SHP77 treated with DMSO at 0.1 percent for 48 hours (cell line): Measurements from ENCODE around the gene CDKN2B-AS1.

Experiments
- DNase-seq: peaks from one replicate; lab custom pipeline; 2025; lab: John Stamatoyannopoulos, UW

Gene CDKN2B-AS1

DNA sequence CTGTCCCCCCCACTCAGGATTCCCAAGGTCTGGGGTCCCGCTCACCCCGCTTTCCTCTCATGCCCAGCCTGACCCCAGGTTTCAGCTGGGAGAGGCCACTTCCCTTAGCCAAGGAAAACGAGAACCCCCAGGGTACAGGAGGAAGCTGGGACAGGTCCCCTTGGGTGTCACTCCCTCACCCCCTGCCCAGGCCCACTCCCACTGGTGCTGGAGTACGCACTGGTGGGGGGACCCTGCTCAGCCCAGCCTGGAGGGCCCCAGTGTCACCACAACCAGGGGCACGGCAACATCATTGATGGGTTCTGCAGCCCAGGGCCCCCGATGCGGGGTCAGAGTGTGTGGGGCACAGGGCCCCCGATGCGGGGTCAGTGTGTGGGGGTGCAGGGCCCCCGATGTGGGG, 159.5 kb downstream of the CDKN2B-AS1 start:
- DNase-seq: no peak

DNA sequence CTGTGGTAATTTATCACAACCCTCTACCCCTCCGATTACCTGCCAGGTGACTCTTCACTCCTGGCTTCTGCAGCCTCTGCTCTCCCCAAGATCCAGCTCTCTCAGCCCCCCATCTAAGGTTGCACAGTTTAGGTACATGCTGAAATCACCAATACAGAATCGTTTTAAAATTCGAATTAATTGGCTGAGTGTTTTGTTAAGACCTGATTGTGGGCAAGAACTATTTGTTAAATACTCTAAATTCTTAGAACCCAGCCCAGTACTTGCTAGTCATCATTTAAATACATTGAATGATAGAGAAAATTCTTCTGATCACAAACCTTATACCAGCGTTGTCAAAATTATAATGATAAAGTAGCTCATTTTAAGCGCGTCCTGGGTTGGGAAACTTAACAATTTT, 162.0 kb downstream of the CDKN2B-AS1 start:
- DNase-seq: no peak

DNA sequence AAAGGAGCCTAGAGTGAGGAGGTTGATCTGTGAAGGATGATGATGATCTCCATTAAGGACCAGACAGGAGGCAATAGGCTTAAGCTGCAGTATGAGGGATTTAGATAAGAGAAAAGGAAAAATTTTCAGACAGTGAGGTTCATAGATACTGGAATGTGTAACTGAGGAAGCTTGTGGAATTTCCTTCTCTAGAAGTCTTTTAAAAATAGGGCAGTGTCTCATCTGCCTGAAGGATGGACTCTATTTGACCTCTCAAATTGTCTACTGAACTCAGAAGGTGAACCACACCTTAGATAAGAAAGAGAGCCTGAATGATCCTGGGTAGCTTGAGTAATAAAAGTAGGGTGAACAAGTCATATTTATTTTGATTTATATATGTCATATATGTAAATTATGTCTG, 162.7 kb downstream of the CDKN2B-AS1 start:
- no peak for DNase-seq

DNA sequence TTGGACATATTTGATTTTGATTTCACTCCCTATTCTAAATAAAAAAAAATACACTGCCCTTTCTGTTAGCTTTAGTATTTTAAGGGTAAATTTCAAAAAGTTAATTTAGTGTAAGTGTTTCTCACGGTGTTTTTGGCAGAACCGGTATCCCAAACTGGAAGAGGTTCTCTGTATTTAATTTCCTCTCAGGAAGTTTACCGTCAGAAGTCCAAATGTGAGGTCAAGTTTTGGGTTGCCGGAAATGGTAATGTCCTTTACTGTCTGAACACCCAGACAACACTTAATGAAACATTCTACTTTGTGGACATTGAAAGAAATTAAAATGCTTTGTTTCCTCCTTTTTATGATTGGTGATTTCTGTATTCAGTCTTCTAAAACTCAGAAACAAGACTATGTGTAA, 163.2 kb downstream of the CDKN2B-AS1 start:
- DNase-seq: no peak

DNA sequence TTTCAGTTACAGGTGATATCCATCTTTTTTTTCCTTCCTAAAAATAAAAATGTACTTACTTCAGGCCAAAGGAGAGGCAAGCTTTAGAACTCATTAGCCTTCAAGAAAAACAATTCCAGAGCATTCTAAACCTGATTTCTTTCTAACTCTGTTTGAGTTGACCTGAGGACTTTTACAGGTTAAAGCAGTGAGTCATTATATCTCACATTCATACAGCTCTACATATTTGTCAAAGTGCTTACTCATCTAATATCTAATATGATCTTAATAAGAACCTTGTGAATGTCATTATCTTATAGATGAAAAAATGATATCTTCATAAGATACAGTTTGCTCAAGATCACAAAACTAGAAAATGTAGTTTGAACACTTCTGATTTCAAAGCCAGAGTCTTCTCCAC, 163.7 kb downstream of the CDKN2B-AS1 start:
- DNase-seq: no peak

DNA sequence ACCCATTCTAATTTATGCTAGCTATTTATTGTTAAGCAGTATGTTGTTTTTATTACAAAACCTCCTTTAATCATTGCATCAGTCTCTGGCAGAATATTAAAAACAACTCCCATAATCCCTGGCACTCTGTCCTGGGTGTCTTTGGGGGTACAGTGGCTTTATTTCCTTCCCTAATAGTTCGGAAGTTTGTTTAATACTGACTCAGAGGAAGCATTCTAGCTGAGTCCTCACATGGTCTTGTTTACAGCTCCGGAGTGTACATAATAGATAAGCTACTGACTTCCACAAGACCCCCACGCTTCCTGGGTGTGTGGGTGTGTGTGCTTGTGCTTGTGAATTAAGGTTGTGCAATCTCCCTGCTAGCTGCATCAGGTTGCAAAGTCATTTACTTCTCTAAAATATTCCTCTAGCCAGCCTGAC, 164.3 kb downstream of the CDKN2B-AS1 start:
- no peak for DNase-seq

DNA sequence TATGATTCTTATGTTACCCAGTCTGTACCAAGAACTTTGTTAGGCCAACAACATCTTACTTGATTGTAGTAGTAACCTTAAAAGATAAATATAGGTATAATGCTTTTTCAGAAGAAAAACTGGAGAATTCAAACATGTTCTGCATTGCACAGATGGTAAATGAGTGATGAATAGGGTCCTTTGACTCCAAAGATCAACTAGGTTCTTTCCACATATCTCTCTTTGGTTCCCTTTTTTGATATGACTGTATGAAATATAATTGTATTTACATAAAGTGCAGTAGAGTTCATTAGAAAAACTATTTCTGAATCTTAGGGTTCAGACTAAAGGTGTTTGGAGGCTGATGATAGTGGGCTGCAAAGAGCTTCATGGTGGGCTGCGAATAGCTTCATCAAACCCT, 165.0 kb downstream of the CDKN2B-AS1 start:
- no peak for DNase-seq

DNA sequence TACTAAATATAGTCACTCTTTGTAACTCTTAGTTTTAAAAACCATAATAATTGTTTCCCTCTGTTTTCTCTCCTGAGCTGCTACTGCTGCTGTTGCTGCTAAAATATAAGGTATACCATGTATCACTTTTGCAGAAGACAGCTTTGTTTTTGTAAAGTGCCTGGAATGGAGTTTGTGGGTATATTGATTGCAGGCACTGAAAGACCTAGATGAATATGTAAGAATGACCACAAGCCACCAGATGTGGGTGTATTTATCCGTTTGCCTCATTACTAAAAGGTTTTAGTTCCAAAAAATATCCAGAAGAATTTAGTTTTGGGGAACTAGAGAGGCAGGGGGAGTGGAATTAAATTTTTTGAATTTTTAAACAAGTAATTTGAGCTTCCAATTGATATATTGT, 165.6 kb downstream of the CDKN2B-AS1 start:
- no peak for DNase-seq

DNA sequence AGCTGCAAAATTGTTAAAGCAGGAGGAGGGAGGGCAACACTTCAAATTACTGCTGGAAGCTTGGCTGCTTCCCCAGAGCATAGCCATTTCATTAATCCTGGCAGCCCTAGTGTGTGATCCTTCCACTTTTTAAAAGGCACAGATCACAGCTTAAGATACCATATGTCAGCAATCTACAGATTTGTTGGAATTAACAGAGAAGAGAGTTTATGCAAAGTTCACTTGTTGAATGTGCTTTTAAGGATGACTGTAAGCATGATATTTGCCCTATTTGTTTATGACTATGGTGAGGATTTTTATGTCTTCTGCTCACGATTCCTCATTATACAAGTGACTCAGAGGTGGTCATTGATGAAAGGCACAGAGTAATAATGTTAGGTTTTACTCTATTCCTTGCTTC, 170.6 kb downstream of the CDKN2B-AS1 start:
- DNase-seq: no peak

DNA sequence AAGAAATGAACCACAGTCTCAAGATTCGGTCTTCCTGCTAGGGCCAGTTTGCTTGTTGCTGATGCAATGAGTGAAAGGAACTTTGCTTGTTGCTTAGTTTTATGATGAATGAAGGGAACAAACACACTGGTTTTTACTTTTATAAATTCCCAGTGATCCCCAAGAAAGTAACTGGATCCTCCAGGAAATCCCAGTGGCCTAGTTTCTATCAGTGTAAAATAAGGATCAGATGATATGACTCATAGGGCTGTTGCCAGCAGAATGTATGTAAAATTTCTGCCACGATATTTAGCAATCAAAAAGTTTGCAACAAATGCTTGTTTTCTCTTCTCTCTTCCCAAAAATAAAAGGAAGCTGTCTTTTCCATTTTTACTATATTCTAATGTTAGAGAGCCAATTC, 174.7 kb downstream of the CDKN2B-AS1 start:
- DNase-seq: no peak

DNA sequence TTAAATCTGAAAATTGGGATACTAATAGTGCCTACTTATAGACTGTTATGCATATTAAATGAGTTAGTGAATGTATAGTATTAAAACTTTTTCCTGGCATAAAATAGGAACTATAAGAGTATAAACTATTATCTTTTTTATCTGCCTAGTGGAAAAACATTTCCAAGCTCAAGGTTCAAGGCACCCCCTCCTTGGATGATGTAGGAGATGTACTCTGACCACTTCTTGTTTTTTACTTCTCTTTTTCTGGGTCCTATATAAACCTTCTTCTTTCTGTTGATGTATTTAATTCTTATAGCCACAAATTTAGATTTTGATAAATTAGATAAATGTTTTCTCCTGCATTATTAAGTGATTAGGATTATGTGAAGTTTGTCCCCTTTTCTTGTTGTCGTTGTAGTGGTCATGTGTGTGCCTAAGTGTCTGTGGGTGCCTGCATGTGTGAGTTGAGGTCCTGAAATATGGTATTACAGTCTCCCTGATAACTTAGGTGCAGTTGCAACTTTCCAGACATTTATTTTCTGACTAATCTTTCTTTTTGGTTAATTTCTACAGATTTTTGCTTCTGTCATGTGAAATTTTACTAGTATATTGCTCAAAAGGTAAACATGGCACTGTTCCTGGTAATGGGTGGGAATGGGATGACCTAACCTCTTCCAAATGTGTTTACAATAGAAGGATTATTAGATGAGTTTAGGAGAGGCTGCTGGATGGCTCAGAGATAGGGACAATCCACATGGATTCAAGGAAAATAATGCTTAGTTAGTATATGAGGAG, 175.3 kb downstream of the CDKN2B-AS1 start:
- DNase-seq: no peak
